Smooth muscle cell (in vitro differentiated cells): ENCODE results near the gene NELL1. TPM values are rescaled to one million over a fixed set of nuclear protein-coding genes. Genes with fewer than 3 reads are reported as not detected.

Source experiments
- DNase-seq: peaks from one replicate; lab custom pipeline; 2025; ENCODE audit not compliant: unreplicated experiment; lab: John Stamatoyannopoulos, UW
- H2AFZ ChIP-seq: fragments of 200-600 bp; sonication (generic); 2 replicates; pipeline ENCODE4 v1.6.0; 2016; ENCODE audit warnings: antibody characterized with exemption, low read depth, mild to moderate bottlenecking
- H3F3A ChIP-seq: fragments of 200-600 bp; sonication (generic); 2 replicates; pipeline ENCODE4 v1.6.0; 2017; ENCODE audit warnings: antibody characterized with exemption, low read depth
- H3K27ac ChIP-seq: fragments of 200-600 bp; sonication (generic); 2 replicates; pipeline ENCODE4 v1.5.1; 2016; ENCODE audit warnings: low read depth, mild to moderate bottlenecking
- H3K27me3 ChIP-seq: fragments of 200-600 bp; sonication (generic); 2 replicates; pipeline ENCODE4 v1.6.1; 2016; ENCODE audit warnings: low read depth, mild to moderate bottlenecking
- H3K36me3 ChIP-seq: fragments of 200-600 bp; sonication (generic); 2 replicates; pipeline ENCODE4 v1.5.1; 2016; ENCODE audit warnings: low read depth
- H3K4me1 ChIP-seq: fragments of 200-600 bp; sonication (generic); 2 replicates; pipeline ENCODE4 v1.5.1; 2016; ENCODE audit warnings: low read depth
- H3K4me2 ChIP-seq: fragments of 200-600 bp; sonication (generic); 2 replicates; pipeline ENCODE4 v1.6.0; 2016; ENCODE audit warnings: mild to moderate bottlenecking
- H3K4me3 ChIP-seq: fragments of 200-600 bp; sonication (generic); 2 replicates; pipeline ENCODE4 v1.5.1; 2016; ENCODE audit warnings: mild to moderate bottlenecking
- H3K79me2 ChIP-seq: fragments of 200-600 bp; sonication (generic); 2 replicates; pipeline ENCODE4 v1.6.0; 2016; ENCODE audit warnings: low read depth, mild to moderate bottlenecking
- H3K9ac ChIP-seq: fragments of 200-600 bp; sonication (generic); 2 replicates; pipeline ENCODE4 v1.6.0; 2016; ENCODE audit warnings: low read depth
- H3K9me3 ChIP-seq: fragments of 200-600 bp; sonication (generic); replicated peaks from 2 replicates; pipeline ENCODE4 v1.5.1; 2016; ENCODE audit warnings: low read depth
- H4K20me1 ChIP-seq: fragments of 200-600 bp; sonication (generic); 2 replicates; pipeline ENCODE4 v1.6.0; 2016; ENCODE audit warnings: low read depth
- CTCF ChIP-seq: fragments of 200-600 bp; sonication (generic); IDR thresholded peaks from 2 replicates; pipeline ENCODE4 v1.5.1; 2017; ENCODE audit warnings: borderline replicate concordance, mild to moderate bottlenecking, antibody characterized with exemption; ENCODE audit not compliant: insufficient read depth, poor library complexity, severe bottlenecking
- WGBS: methylation state at CpG from one replicate; pipeline ENCODE4 v1.1.7; 2016; ENCODE audit warnings: low lambda C conversion rate; 5-methylcytosine and 5-hydroxymethylcytosine counted together
- polyA plus RNA-seq: library from polyadenylated mRNA; unstranded; fragments of >200 nt; fragmentation: Nextera tagmentation; extraction: Ambion mirVana; gene quantifications from 2 replicates; pipeline ENCODE4 v1.2.1, GENCODE V29; 2016
- total RNA-seq: library from RNA; depleted of rRNA; stranded (reverse); fragments of >200 nt; gene quantifications from 2 replicates; pipeline ENCODE4 v1.2.3, GENCODE V29; 2014

The NELL1 gene
- total and polyA plus RNA-seq, 2 experiments from 2014 or later, result not detected

DNA sequence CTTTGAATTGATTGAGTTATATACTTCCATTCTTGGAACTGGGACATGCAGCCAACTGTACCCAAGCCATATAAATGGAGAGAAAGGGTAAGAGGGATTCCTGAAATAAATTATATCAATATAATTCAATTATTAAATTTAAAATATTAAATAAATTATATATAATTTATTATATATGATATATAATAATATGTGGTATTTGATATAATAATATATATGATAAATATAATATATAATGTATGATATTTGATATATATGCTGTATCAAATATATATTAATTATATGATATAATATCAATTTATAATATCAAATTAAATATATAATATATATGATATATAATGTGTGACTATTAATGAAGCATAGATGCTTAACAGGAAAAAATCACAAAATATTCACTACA, 677.0 kb downstream of the NELL1 start:
- no peaks in the 10 kb centered on the region for H3K79me2 ChIP-seq
- TF ChIP-seq CTCF, result no peak

DNA sequence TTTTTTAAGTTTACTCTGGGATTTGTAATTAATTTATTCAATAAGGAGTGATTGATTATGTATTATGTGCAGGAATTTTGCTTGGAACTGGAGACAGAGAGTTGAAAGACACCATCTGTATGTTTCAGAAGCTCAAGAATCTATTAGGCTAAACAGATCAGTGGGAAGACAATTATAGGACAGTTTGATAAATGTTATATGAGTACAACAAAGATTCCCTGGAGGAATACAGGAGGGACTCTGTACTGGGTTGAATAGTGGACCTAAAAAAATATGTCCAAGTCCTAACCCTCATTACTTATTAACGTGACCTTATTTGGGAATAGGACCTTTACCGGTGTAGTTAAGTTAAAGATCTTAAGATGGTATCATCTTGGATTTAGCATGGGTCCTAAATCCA, 681.2 kb downstream of the NELL1 start:
- no peak for TF ChIP-seq CTCF
- Histone ChIP-seq H3K27ac (no peak overlapping the region), H3K36me3 (no peaks in the 10 kb centered on the region), H3K79me2 (no peaks in the 10 kb centered on the region), H3K9ac (no peak overlapping the region), H4K20me1 (no peaks in the 10 kb centered on the region), H3K9me3 (no peaks in the 10 kb centered on the region), H2AFZ (no peak overlapping the region), H3K4me3 (no peak overlapping the region), H3F3A (no peaks in the 10 kb centered on the region), H3K4me1 (no peaks in the 10 kb centered on the region), H3K4me2 (no peak overlapping the region), H3K27me3 (no peaks in the 10 kb centered on the region)
- no peak for DNase-seq
- 90% methylated on average over 2 of the region's 2 CpGs for WGBS

More for the DNA sequence above, 677.0 kb downstream of the NELL1 start:
- Histone ChIP-seq H3K4me2 (no peak overlapping the region), H3K9me3 (no peaks in the 10 kb centered on the region), H3K4me1 (no peaks in the 10 kb centered on the region), H3K27me3 (no peaks in the 10 kb centered on the region), H3K36me3 (no peaks in the 10 kb centered on the region), H4K20me1 (no peaks in the 10 kb centered on the region), H3K9ac (no peak overlapping the region), H3K4me3 (no peak overlapping the region), H2AFZ (no peak overlapping the region), H3F3A (no peaks in the 10 kb centered on the region), H3K27ac (no peak overlapping the region)
- DNase-seq, result no peak

DNA sequence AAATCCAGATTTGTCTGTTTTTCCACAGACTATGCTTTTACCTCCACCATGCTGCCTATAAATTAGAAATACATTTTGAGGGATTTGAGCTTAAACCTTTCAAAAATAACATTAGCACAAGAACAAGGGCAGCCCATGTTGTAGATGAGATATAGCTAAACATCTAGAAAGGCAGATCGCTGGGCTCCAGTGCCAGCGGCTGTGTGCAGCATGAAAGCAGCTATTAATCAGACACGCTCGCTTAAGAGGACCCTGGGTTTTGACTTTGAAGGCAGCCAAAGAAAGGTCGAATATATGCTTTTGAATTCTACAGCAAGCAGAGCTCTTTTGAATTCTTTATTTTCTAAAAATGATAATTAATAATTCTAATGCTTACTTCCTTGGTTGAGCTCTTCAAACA, 684.0 kb downstream of the NELL1 start:
- TF ChIP-seq CTCF, result no peak
- Histone ChIP-seq H3K27me3 (no peaks in the 10 kb centered on the region), H3K4me3 (no peak overlapping the region), H3K36me3 (no peaks in the 10 kb centered on the region), H3F3A (no peaks in the 10 kb centered on the region), H3K79me2 (no peaks in the 10 kb centered on the region), H3K9ac (no peak overlapping the region), H3K27ac (no peak overlapping the region), H3K4me2 (no peak overlapping the region), H2AFZ (no peak overlapping the region), H3K9me3 (no peaks in the 10 kb centered on the region), H4K20me1 (no peaks in the 10 kb centered on the region), H3K4me1 (no peaks in the 10 kb centered on the region)
- DNase-seq, result no peak
- 75% methylated on average over 5 of the region's 5 CpGs for WGBS

GRCh38 chr11:21364866-21365624, 695.7 kb downstream of the NELL1 start:
- Histone ChIP-seq H3K27ac (no peak overlapping the region), H3K9me3 (no peaks in the 10 kb centered on the region), H3K4me1 (no peaks in the 10 kb centered on the region), H3F3A (no peaks in the 10 kb centered on the region), H3K79me2 (no peaks in the 10 kb centered on the region), H2AFZ (no peak overlapping the region), H3K27me3 (peaks cover 9% of the 10 kb centered on the region), H4K20me1 (no peaks in the 10 kb centered on the region), H3K4me2 (no peak overlapping the region), H3K9ac (no peak overlapping the region), H3K36me3 (no peaks in the 10 kb centered on the region), H3K4me3 (no peak overlapping the region)
- no peak for TF ChIP-seq CTCF
- no peak for DNase-seq
- WGBS, result 85% methylated on average over 8 of the region's 8 CpGs
